Gastrocnemius medialis (tissue), 4 donors: ENCODE data around the gene PSTPIP1.

Experiments
- CTCF ChIP-seq, 5 experiments: fragments of 450-650 bp in 3 of 5; fragments of 200-600 bp in 2 of 5; sonication (generic) in 2 of 5; IDR thresholded peaks in 4 of 5; conservative IDR thresholded peaks in 1 of 5; 1 replicate in 4 of 5; 2 replicates in 1 of 5; pipeline ENCODE4 v1.5.1; 2016 to 2019; ENCODE audit warnings: antibody characterized with exemption in 5 of 5, mild to moderate bottlenecking in 3 of 5, moderate library complexity in 3 of 5
- POLR2A ChIP-seq, 2 donors: fragments of 450-650 bp; IDR thresholded peaks; one replicate each; pipeline ENCODE4 v1.6.1; 2017; ENCODE audit warnings: antibody characterized with exemption in 2 of 2, mild to moderate bottlenecking in 2 of 2, moderate library complexity in 2 of 2

GRCh38 chr15:77020348-77021087 lies 25.6 kb downstream of the PSTPIP1 start:
- no peak for TF ChIP-seq CTCF (IDR thresholded peaks at IDR 0.05 in 4 of 5, conservative IDR thresholded peaks at IDR 0.05 in 1 of 5)
- TF ChIP-seq POLR2A (IDR thresholded peaks at IDR 0.05): no peak
